HCT116 (cell line): ENCODE measurements around the gene USP46.

Experiments used
- JUND ChIP-seq: IDR thresholded peaks from 2 replicates; pipeline ENCODE4 v1.6.1; 2012
- POLR2A ChIP-seq: IDR thresholded peaks from 2 replicates; pipeline ENCODE4 v1.7.0; 2011; ENCODE audit warnings: borderline replicate concordance; ENCODE audit not compliant: insufficient read depth, insufficient read length; ENCODE audit errors: extremely low read depth
- RAD21 ChIP-seq: IDR thresholded peaks from 2 replicates; pipeline ENCODE4 v1.6.1; 2012; ENCODE audit warnings: low read depth, mild to moderate bottlenecking
- SIN3A ChIP-seq: IDR thresholded peaks from 2 replicates; pipeline ENCODE4 v1.6.1; 2012; ENCODE audit warnings: low read depth
- YY1 ChIP-seq: IDR thresholded peaks from 2 replicates; pipeline ENCODE4 v1.6.1; 2011; ENCODE audit warnings: low read length, low read depth, moderate library complexity, mild to moderate bottlenecking; ENCODE audit not compliant: insufficient replicate concordance; ENCODE audit errors: extremely low read depth
- TF ChIP-seq, protein P1 (sequence below), 3 experiments: fragments of 200-600 bp in 1 of 3; sonication (generic) in 1 of 3; IDR thresholded peaks in 2 of 3; conservative IDR thresholded peaks in 1 of 3; 2 replicates each; pipeline ENCODE4 v1.5.1; 2012 to 2017; ENCODE audit warnings: low read depth in 2 of 3, low read length in 2 of 3, antibody characterized with exemption in 1 of 3, borderline replicate concordance in 1 of 3, control low read depth in 1 of 3, mild to moderate bottlenecking in 1 of 3, mixed read lengths in 1 of 3, mixed run types in 1 of 3, moderate library complexity in 1 of 3; ENCODE audit not compliant: insufficient read depth in 1 of 3
- TF ChIP-seq, protein P2 (sequence below): IDR thresholded peaks from 2 replicates; pipeline ENCODE4 v1.6.1; 2012; ENCODE audit warnings: low read depth
- TF ChIP-seq, protein P3 (sequence below): IDR thresholded peaks from 2 replicates; pipeline ENCODE4 v1.6.1; 2012

DNA sequence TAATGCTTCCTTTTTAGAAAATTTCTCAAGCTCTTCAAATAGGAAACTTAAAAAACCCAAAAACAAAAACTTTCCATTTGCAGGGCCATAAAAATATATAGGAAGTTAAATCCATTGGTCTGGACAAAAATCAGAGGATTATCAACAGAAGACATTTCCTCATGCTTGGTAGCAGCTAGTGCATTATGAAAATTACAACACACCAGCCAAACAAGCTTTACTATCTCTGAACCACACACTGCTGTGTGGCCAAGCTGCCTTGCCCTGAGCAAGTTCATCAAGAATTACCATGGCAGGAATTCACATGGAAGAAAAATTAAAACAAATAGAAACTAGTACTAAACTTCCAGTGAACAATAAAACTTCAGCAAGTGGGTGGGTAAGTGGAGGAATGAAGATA, 3.6 kb downstream of the USP46 start:
- TF ChIP-seq, protein P1, sequence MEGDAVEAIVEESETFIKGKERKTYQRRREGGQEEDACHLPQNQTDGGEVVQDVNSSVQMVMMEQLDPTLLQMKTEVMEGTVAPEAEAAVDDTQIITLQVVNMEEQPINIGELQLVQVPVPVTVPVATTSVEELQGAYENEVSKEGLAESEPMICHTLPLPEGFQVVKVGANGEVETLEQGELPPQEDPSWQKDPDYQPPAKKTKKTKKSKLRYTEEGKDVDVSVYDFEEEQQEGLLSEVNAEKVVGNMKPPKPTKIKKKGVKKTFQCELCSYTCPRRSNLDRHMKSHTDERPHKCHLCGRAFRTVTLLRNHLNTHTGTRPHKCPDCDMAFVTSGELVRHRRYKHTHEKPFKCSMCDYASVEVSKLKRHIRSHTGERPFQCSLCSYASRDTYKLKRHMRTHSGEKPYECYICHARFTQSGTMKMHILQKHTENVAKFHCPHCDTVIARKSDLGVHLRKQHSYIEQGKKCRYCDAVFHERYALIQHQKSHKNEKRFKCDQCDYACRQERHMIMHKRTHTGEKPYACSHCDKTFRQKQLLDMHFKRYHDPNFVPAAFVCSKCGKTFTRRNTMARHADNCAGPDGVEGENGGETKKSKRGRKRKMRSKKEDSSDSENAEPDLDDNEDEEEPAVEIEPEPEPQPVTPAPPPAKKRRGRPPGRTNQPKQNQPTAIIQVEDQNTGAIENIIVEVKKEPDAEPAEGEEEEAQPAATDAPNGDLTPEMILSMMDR (IDR thresholded peaks at IDR 0.05 in 2 of 3, conservative IDR thresholded peaks at IDR 0.05 in 1 of 3; ENCODE audit: borderline replicate concordance in 1 of 3, insufficient read depth in 1 of 3, low read depth in 2 of 3, low read length in 2 of 3) = no peak
- TF ChIP-seq RAD21 (no peak), YY1 (no peak), SIN3A (no peak), POLR2A (no peak), JUND (no peak)
- TF ChIP-seq, protein P2, sequence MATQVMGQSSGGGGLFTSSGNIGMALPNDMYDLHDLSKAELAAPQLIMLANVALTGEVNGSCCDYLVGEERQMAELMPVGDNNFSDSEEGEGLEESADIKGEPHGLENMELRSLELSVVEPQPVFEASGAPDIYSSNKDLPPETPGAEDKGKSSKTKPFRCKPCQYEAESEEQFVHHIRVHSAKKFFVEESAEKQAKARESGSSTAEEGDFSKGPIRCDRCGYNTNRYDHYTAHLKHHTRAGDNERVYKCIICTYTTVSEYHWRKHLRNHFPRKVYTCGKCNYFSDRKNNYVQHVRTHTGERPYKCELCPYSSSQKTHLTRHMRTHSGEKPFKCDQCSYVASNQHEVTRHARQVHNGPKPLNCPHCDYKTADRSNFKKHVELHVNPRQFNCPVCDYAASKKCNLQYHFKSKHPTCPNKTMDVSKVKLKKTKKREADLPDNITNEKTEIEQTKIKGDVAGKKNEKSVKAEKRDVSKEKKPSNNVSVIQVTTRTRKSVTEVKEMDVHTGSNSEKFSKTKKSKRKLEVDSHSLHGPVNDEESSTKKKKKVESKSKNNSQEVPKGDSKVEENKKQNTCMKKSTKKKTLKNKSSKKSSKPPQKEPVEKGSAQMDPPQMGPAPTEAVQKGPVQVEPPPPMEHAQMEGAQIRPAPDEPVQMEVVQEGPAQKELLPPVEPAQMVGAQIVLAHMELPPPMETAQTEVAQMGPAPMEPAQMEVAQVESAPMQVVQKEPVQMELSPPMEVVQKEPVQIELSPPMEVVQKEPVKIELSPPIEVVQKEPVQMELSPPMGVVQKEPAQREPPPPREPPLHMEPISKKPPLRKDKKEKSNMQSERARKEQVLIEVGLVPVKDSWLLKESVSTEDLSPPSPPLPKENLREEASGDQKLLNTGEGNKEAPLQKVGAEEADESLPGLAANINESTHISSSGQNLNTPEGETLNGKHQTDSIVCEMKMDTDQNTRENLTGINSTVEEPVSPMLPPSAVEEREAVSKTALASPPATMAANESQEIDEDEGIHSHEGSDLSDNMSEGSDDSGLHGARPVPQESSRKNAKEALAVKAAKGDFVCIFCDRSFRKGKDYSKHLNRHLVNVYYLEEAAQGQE = no peak
- TF ChIP-seq, protein P3, sequence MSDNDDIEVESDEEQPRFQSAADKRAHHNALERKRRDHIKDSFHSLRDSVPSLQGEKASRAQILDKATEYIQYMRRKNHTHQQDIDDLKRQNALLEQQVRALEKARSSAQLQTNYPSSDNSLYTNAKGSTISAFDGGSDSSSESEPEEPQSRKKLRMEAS = no peak
